Head of caudate nucleus (tissue), 42 donors: Measurements from ENCODE around the gene UMAD1.

Source experiments
- DNase-seq, 42 donors: peaks; one replicate each; pipeline versions ENCODE4 v3.0.0 to v3.0.0-alpha.2; 2020 to 2021; ENCODE audit warnings: mixed read lengths in 7 of 42
- intact Hi-C: fragments of 100-400 bp; cut with DNase I; formaldehyde crosslinking; loops from one replicate; pipeline ENCODE4 v1.15.0; 2022

UMAD1 gene

GRCh38 chr7:7682861-7683260, 42.3 kb downstream of the UMAD1 start:
- intact Hi-C loops: loop anchor here (5.0 to 10.0 kb wide), 2 partner anchors 82 to 534 kb away; no protein-coding TSS in a partner anchor
- no peak for DNase-seq

GRCh38 chr7:7686811-7687508, 46.4 kb downstream of the UMAD1 start:
- DNase-seq: no peak
- intact Hi-C loops: loop anchor here (10.0 kb wide), 1 partner anchor 78 kb away; no protein-coding TSS in a partner anchor

GRCh38 chr7:7687800-7688199, 47.2 kb downstream of the UMAD1 start:
- intact Hi-C loops: loop anchor here (10.0 kb wide), 1 partner anchor 77 kb away; no protein-coding TSS in a partner anchor
- no peak for DNase-seq

GRCh38 chr7:7688310-7688709, 47.8 kb downstream of the UMAD1 start:
- DNase-seq: no peak
- intact Hi-C loops: loop anchor here (10.0 kb wide), 1 partner anchor 76 kb away; no protein-coding TSS in a partner anchor

- intact Hi-C loops: loop anchor here (10.0 kb wide), 1 partner anchor 76 kb away; no protein-coding TSS in a partner anchor
- DNase-seq: no peak
These were observed 48.4 kb downstream of the UMAD1 start for GRCh38 chr7:7688956-7689355.

GRCh38 chr7:7693881-7694280, 53.3 kb downstream of the UMAD1 start:
- intact Hi-C loops: no loop called here
- DNase-seq: no peak

- intact Hi-C loops: no loop called here
- DNase-seq: no peak
These were observed 54.0 kb downstream of the UMAD1 start for GRCh38 chr7:7694542-7694941.

- DNase-seq: no peak
- intact Hi-C loops: no loop called here
These were observed 54.7 kb downstream of the UMAD1 start for GRCh38 chr7:7695111-7695817.

GRCh38 chr7:7696458-7697119, 56.0 kb downstream of the UMAD1 start:
- no peak for DNase-seq
- intact Hi-C loops: no loop called here

- intact Hi-C loops: no loop called here
- DNase-seq: no peak
These were observed 58.4 kb downstream of the UMAD1 start for GRCh38 chr7:7698930-7699329.

- no peak for DNase-seq
- intact Hi-C loops: no loop called here
These were observed 58.8 kb downstream of the UMAD1 start for GRCh38 chr7:7699380-7699779.

GRCh38 chr7:7699970-7700369, 59.4 kb downstream of the UMAD1 start:
- DNase-seq: no peak

GRCh38 chr7:7701527-7701926, 61.0 kb downstream of the UMAD1 start:
- no peak for DNase-seq
- intact Hi-C loops: no loop called here

More at GRCh38 chr7:7699970-7700369, 59.4 kb downstream of the UMAD1 start:
- intact Hi-C loops: no loop called here

- DNase-seq: no peak
- intact Hi-C loops: no loop called here
These were observed 62.3 kb downstream of the UMAD1 start for GRCh38 chr7:7702826-7703225.

- intact Hi-C loops: no loop called here
- DNase-seq: no peak
These were observed 62.9 kb downstream of the UMAD1 start for GRCh38 chr7:7703427-7703826.

GRCh38 chr7:7704867-7705266, 64.3 kb downstream of the UMAD1 start:
- intact Hi-C loops: no loop called here

GRCh38 chr7:7705318-7705717, 64.8 kb downstream of the UMAD1 start:
- DNase-seq: no peak
- intact Hi-C loops: no loop called here

More at GRCh38 chr7:7704867-7705266, 64.3 kb downstream of the UMAD1 start:
- DNase-seq: no peak

GRCh38 chr7:7706101-7706511, 65.6 kb downstream of the UMAD1 start:
- intact Hi-C loops: no loop called here
- DNase-seq: no peak

- no peak for DNase-seq
- intact Hi-C loops: no loop called here
These were observed 66.1 kb downstream of the UMAD1 start for GRCh38 chr7:7706556-7707172.

GRCh38 chr7:7707246-7707645, 66.7 kb downstream of the UMAD1 start:
- intact Hi-C loops: no loop called here
- DNase-seq: no peak
